Activated B cell treated with CpG ODN at 0.5 μM for 24 hours (primary cell): Measurements from ENCODE around the gene ITGAE. TPM values are rescaled to one million over a fixed set of nuclear protein-coding genes. Genes with fewer than 3 reads are reported as not detected.

Experiments used
- ATAC-seq: fragments of 200-7000 bp; cut with Tn5 transposase; one replicate; pipeline ENCODE4 v1.10.0; 2021; ENCODE audit warnings: low read depth, mild to moderate bottlenecking, moderate library complexity
- CTCF ChIA-PET: fragments of 350-600 bp; sonication (Branson Sonifier 250); formaldehyde crosslinking; loops from one replicate; lab custom pipeline; 2021; ENCODE audit warnings: antibody characterized with exemption; lab: Charles Lee
- POLR2A ChIA-PET: fragments of 350-600 bp; sonication (Branson Sonifier 250); formaldehyde crosslinking; loops from one replicate; lab custom pipeline; 2021; ENCODE audit warnings: antibody characterized with exemption; lab: Charles Lee
- DNase-seq: peaks from one replicate; pipeline ENCODE4 v3.0.0; 2022
- H3K27ac Mint-ChIP-seq: one replicate; pipeline ENCODE4 v1.8.0; 2020; ENCODE audit warnings: mixed read lengths
- H3K27me3 Mint-ChIP-seq: one replicate; pipeline ENCODE4 v1.8.0; 2021; ENCODE audit warnings: mixed read lengths
- H3K36me3 Mint-ChIP-seq: one replicate; pipeline ENCODE4 v1.8.0; 2021; ENCODE audit warnings: low read depth, mixed read lengths
- H3K4me1 Mint-ChIP-seq: one replicate; pipeline ENCODE4 v1.8.0; 2021; ENCODE audit warnings: mixed read lengths
- H3K4me3 Mint-ChIP-seq: one replicate; pipeline ENCODE4 v1.8.0; 2020; ENCODE audit warnings: mild to moderate bottlenecking, mixed read lengths
- H3K9me3 Mint-ChIP-seq: one replicate; pipeline ENCODE4 v1.8.0; 2020; ENCODE audit warnings: mixed read lengths
- CTCF ChIP-seq: fragments of 200-600 bp; IDR thresholded peaks from one replicate; pipeline ENCODE4 v1.8.0; 2022; ENCODE audit warnings: antibody characterized with exemption, mild to moderate bottlenecking
- intact Hi-C: fragments of 100-400 bp; cut with micrococcal nuclease; formaldehyde crosslinking; loops from one replicate; pipeline ENCODE4 v1.15.1; 2024
- total RNA-seq: library from RNA; stranded (reverse); gene quantifications from 2 replicates; pipeline ENCODE4 v1.2.3, GENCODE V29; 2022

ITGAE gene
- total RNA-seq, 1 donor from 2014 or later, result 45.3 TPM

- no peak for DNase-seq
- Mint-ChIP-seq H3K4me3 (no peak overlapping the region), H3K4me1 (peaks cover 65% of the 10 kb centered on the region)
Measured at GRCh38 chr17:3801347-3801746, 359 bp upstream of the ITGAE start.

GRCh38 chr17:3799181-3799945 lies 1.6 kb downstream of the ITGAE start:
- no peaks in the 10 kb centered on the region for H3K36me3 Mint-ChIP-seq
- H3K27ac Mint-ChIP-seq, result peak overlapping the region; percentile 89
- H3K4me1 Mint-ChIP-seq, result peaks cover 68% of the 10 kb centered on the region
- CTCF ChIA-PET, result interaction anchor here (1.0 kb wide), 1 partner anchor 11 kb away, joined by 3 read pairs; no protein-coding TSS in a partner anchor
- H3K4me3 Mint-ChIP-seq, result no peak overlapping the region
- no peaks in the 10 kb centered on the region for H3K9me3 Mint-ChIP-seq
- ATAC-seq (no peak), DNase-seq (no peak)
- no peaks in the 10 kb centered on the region for H3K27me3 Mint-ChIP-seq
- POLR2A ChIA-PET, result interaction anchor here (1.2 kb wide), 1 partner anchor 28 kb away, joined by 3 read pairs; no protein-coding TSS in a partner anchor
- intact Hi-C loops, result no loop called here
- TF ChIP-seq CTCF, result no peak

More at GRCh38 chr17:3801347-3801746, 359 bp upstream of the ITGAE start:
- no peaks in the 10 kb centered on the region for H3K9me3 Mint-ChIP-seq
- no peaks in the 10 kb centered on the region for H3K27me3 Mint-ChIP-seq
- POLR2A ChIA-PET, result interaction anchor here (1.0 kb wide), 1 partner anchor 342 kb away, joined by 3 read pairs; the partner anchor contains the start of genes CYB5D2 and ZZEF1
- H3K36me3 Mint-ChIP-seq, result peaks cover 7% of the 10 kb centered on the region
- CTCF ChIA-PET, result interaction anchor here (0.5 to 1.0 kb wide), 2 partner anchors 26 to 131 kb away, joined by 3 read pairs; no protein-coding TSS in a partner anchor
- intact Hi-C loops, result no loop called here
- H3K27ac Mint-ChIP-seq, result peak overlapping the region; percentile 12
- no peak for TF ChIP-seq CTCF
- ATAC-seq, result no peak

GRCh38 chr17:3798273-3799180 lies 2.5 kb downstream of the ITGAE start:
- peak overlapping the region; percentile 66 for H3K4me3 Mint-ChIP-seq
- TF ChIP-seq CTCF, result no peak
- peak; percentile 64 for ATAC-seq
- H3K4me1 Mint-ChIP-seq, result peaks cover 61% of the 10 kb centered on the region
- H3K36me3 Mint-ChIP-seq, result no peaks in the 10 kb centered on the region
- intact Hi-C loops, result loop anchor here (1.0 kb wide), 1 partner anchor 33 kb away; no protein-coding TSS in a partner anchor
- POLR2A ChIA-PET, result no interaction called here
- H3K27ac Mint-ChIP-seq, result peak overlapping the region; percentile 89
- no peaks in the 10 kb centered on the region for H3K27me3 Mint-ChIP-seq
- peak; percentile 40 for DNase-seq
- CTCF ChIA-PET, result no interaction called here
- no peaks in the 10 kb centered on the region for H3K9me3 Mint-ChIP-seq

GRCh38 chr17:3796822-3797170 lies 4.2 kb downstream of the ITGAE start:
- DNase-seq, result no peak
- TF ChIP-seq CTCF, result no peak
- H3K36me3 Mint-ChIP-seq, result no peaks in the 10 kb centered on the region
- H3K4me3 Mint-ChIP-seq, result peak overlapping the region; percentile 9
- no peaks in the 10 kb centered on the region for H3K9me3 Mint-ChIP-seq
- H3K27me3 Mint-ChIP-seq, result no peaks in the 10 kb centered on the region
- peak; percentile 37 for ATAC-seq
- CTCF ChIA-PET, result interaction anchor here (1.0 to 1.6 kb wide), 5 partner anchors 20 to 49 kb away, joined by 3 to 5 read pairs (median 4); partner anchors contain the start of gene NCBP3
- peaks cover 53% of the 10 kb centered on the region for H3K4me1 Mint-ChIP-seq
- POLR2A ChIA-PET, result interaction anchor here (0.6 to 1.6 kb wide), 19 partner anchors 8 to 186 kb away, joined by 3 to 8 read pairs (median 3); partner anchors contain the start of gene HASPIN
- peak overlapping the region; percentile 79 for H3K27ac Mint-ChIP-seq
- intact Hi-C loops, result loop anchor here (1.0 kb wide), 1 partner anchor 8 kb away; no protein-coding TSS in a partner anchor
